Measurements from ENCODE around the gene BIRC5. TPM values are rescaled to one million over a fixed set of nuclear protein-coding genes. Genes with fewer than 3 reads are reported as not detected.
"Not testable (repeated sequence)": the region's sequence is repeated elsewhere in the genome, so short reads cannot be mapped to it uniquely, and the experiment has no call there.

The BIRC5 gene
- total RNA-seq, 1 donor from 2014 or later, result not detected

DNA sequence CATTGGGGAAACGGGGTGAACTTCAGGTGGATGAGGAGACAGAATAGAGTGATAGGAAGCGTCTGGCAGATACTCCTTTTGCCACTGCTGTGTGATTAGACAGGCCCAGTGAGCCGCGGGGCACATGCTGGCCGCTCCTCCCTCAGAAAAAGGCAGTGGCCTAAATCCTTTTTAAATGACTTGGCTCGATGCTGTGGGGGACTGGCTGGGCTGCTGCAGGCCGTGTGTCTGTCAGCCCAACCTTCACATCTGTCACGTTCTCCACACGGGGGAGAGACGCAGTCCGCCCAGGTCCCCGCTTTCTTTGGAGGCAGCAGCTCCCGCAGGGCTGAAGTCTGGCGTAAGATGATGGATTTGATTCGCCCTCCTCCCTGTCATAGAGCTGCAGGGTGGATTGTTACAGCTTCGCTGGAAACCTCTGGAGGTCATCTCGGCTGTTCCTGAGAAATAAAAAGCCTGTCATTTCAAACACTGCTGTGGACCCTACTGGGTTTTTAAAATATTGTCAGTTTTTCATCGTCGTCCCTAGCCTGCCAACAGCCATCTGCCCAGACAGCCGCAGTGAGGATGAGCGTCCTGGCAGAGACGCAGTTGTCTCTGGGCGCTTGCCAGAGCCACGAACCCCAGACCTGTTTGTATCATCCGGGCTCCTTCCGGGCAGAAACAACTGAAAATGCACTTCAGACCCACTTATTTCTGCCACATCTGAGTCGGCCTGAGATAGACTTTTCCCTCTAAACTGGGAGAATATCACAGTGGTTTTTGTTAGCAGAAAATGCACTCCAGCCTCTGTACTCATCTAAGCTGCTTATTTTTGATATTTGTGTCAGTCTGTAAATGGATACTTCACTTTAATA is 10.4 kb downstream of the BIRC5 start:
- DNase-seq (ENCODE audit: low spot score), result no peak

DNA sequence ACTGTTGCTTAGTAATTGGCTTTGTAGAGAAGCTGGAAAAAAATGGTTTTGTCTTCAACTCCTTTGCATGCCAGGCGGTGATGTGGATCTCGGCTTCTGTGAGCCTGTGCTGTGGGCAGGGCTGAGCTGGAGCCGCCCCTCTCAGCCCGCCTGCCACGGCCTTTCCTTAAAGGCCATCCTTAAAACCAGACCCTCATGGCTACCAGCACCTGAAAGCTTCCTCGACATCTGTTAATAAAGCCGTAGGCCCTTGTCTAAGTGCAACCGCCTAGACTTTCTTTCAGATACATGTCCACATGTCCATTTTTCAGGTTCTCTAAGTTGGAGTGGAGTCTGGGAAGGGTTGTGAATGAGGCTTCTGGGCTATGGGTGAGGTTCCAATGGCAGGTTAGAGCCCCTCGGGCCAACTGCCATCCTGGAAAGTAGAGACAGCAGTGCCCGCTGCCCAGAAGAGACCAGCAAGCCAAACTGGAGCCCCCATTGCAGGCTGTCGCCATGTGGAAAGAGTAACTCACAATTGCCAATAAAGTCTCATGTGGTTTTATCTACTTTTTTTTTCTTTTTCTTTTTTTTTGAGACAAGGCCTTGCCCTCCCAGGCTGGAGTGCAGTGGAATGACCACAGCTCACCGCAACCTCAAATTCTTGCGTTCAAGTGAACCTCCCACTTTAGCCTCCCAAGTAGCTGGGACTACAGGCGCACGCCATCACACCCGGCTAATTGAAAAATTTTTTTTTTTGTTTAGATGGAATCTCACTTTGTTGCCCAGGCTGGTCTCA is 11.2 kb downstream of the BIRC5 start:
- DNase-seq (ENCODE audit: low spot score), result no peak

DNA sequence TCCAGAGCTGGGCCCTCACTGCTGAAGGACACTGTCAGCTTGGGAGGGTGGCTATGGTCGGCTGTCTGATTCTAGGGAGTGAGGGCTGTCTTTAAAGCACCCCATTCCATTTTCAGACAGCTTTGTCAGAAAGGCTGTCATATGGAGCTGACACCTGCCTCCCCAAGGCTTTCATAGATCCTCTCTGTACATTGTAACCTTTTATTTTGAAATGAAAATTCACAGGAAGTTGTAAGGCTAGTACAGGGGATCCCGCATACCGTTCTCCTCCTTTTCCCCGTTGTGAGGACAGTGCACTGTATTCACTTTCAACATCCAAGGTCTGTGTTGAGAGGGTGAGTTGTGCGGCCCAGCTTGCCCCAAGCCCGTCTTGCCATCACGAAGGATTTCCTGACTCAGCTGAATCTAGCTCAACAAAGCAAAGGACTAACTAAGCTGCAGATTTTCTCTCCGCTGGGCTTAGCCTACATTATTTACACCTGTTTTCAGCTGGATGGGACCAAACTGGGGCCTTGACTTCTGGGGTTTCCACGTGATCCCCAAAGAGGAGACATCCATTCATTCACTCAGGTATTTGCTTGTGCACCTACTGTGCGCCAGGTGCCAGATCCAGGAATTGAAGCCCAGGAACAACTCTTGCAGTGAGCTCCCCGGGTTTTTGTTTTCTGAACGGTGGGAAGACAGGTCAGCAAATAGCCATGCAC is 12.2 kb downstream of the BIRC5 start:
- DNase-seq (ENCODE audit: low spot score), result no peak

DNA sequence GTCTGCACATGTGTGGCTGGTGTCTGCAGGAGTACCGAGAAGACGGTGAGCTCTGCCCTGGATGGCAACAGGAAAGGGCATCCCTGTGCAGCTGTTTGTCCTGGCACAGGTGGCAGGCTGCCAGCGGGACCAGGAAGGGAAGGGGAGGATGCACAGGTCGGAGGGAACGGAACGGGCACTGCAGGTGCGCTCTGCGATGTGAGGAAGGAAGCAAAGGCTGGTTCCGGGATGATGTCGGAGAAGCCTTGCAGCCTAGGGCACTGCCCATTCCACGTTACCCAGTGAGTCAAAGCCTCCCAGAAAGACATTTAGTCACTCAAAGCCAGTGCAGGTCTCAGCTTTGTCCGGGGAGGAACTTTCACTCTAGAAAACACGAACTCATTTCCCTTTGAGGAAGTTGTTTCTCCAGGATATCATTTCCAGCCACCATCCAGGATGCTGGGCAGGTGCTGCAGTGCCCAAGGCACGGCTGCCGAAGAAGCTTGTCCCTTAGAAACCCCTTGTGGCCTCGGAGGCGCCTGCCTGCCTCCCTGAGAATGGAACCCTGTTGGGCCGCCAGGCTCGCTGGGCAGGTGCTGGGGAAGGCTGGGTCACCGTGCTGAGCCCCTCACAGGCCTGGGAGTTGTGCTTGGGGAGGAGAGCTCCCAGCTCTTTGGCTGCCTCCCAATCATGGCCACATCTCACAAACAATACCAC is 12.9 kb downstream of the BIRC5 start:
- DNase-seq (ENCODE audit: low spot score), result no peak

DNA sequence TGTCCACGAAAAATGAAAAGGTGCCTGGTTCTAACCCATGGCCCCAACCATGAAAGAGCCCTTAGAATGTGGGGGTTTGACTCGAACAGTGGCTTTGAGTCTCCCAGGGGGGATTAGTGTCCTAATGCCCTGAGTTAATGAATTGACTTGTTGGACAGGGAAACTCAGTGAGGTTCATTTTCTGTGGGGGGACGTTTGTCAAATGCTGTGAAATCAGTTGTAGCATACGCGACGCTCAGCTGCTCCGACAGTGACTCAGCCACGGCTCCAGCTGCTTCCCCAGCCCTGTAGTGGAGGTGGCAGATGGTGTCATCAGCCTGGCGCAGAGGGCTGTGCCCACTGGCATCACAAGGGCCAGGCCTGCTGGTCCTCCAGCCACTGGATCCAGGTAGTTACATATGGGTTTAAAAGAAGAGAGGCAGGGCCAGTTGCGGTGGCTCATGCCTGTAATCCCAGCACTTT is 13.4 kb downstream of the BIRC5 start:
- no peak for DNase-seq (ENCODE audit: low spot score)

DNA sequence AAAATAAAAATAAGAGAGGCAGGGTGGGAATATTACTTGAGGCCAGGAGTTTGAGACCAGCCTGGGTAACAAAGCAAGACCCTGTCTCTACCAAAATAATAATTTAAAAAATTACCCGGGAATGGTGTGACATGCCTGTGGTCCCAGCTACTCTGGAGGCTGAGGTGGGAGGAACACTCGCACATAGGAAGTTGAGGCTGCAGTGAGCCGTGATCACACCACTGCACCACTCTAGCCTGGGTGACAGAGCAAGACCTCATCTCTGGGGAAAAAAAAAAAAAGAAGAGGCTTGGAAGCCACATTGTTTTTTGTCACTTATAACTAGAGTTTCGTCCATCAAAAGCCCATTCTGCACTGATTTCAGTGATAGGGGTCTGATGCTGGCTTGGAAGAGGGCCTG is 14.1 kb downstream of the BIRC5 start:
- no peak for DNase-seq (ENCODE audit: low spot score)

DNA sequence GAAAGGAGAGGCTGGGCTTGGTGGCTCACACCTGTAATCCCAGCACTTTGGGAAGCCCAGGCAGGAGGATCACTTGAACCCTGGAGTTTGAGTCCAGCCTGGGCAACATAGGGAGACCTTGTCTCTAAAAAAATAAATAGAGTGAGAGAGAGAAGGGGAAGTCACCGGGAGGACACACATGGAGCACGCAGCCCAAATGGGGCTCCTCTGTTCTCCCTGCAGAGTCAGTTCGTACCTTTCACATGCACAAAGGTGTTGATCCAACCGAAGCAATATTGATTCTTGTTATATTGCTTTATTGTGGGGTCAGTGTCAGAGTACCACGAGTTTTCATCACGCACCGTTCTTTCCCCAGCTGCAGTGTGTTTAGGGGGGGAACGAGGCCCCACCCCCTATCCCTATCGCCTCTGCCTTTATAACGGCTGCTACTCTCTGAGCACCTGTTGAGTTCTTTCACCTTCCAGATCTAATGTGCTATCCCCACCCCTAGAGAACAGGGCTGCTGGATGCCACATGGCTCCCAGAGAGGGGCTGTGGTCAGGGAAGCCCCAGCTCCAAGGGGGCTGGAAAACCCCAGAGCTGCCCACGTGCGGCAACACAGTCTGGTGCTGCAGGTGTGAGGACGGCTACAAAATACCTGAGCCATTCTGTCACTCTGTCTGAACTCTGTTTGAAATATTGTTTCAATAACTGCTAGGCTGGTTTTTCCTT is 16.4 kb downstream of the BIRC5 start:
- DNase-seq (ENCODE audit: low spot score), result no peak

DNA sequence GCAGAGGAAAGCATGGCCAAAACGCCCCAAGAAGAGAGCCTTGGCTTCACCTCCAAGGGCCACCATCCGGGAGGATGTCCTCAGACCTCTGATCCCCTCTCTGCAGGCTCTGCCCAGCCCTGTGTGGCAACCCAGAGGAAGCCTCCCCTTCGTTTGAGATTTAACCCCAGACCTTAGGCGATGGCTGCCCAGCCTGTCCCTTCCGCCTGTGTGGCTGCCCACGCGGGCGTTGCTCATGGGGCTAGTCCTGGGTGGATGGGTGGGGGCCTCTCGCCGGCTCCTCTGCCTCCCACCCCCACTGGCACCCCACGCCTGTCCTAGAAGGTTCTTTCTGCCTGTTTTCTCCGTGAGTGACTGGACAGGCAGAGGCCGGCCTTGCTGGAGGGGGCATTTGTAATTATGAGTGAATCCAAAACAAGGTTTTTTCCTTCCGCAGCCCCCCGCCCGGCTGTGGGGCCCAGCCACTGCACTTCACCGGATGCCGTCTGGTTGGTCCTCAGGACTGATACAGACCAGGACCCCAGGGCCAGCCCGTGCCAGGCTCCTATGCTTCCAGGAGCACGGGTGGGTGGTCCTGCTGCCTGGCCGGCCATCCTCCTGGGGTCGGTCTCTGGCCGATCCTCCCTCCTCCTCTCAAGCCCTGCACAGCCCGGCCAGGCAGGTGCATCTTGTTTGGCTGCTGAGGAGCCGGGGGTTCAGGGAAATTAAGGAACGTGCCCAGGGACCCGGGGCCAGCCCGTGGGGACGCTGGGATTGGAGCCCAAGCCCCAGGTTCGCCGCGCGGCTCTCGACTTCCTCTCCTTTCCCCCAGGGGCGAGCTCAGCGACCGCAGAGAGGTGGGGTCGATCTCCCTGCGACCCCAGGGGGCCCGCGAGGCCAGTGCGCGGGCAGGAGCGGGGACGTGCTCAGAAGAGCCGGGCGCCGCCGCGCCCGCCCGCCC is 17.2 kb downstream of the BIRC5 start, which contains the start of gene TMEM235:
Gene TMEM235, plus strand, starts transcription at position 636 of the 940 bp plus-strand sequence. CDS start 393 bp downstream, outside the sequence.
- no peak for DNase-seq (ENCODE audit: low spot score)

DNA sequence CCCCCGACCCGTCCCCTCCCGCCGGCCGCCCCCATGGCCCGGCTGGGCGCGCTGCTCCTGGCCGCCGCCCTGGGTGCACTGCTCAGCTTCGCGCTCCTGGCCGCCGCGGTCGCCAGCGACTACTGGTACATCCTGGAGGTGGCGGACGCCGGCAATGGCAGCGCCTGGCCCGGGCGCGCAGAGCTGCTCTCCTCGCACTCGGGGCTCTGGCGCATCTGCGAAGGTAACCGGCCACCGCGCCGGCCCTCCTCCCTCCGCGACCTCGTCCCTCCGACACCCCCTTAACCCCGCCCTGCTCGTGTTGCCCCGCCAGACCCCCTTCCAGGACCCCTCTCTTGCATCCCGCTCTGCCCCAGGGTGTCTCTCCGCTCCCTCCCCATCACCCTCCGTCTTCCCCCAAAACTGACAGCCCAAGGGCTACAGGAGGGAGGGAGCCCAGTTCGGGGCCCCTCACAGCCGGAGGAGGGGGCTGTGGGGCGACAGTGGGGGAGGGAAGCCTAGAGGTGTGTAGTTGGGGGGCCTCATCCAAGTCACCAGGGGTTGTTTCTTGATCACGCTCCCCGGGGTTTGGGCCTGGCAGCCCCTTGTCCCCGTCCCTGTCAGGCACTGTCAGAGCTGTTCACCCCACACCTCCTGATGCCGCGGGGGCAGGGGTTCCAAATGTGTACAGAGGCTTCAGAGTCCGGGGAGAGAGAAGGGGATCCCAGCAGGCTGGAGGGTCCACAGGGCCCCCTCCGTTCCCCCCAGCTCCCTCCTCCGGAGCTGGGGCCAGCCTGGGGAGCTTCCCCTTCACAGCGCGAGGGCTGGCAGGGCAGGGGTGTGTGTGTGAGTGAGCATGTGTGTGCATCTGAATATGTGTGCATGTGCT is 18.2 kb downstream of the BIRC5 start:
- no peak for DNase-seq (ENCODE audit: low spot score)

DNA sequence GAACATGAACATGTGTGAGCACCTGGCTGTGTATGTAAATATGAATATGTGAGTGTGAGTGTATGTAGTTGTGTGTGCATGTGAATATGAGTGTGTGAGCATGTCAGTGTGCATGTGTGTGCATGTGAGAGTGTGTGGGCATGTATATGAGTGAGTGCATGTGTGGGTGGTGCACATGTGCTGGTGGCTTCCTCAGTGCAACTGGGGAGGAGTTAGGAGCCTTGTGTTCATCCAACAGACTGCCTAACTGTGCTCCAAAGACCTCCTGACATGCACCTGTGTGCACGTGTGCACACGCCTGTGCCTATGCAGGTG is 18.8 kb downstream of the BIRC5 start:
- no peak for DNase-seq (ENCODE audit: low spot score)

DNA sequence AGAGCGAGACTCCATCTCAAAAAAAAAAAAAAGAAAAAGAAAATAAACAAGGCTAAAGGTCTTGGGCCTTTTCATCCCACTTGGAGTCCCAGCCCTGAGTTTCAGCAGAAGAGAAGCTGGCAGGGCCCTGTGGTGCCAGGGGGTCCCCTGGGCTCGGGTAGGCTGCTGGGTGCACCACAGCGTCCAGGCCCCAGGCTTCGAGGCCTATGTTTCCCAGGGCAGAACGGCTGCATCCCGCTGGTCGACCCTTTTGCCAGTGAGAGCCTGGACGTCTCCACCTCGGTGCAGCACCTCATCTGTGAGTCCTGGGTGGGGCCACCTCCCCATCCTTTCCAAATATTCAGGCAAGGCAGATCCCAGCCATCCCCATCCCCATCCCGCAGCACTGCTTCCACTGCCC is 19.6 kb downstream of the BIRC5 start:
- no peak for DNase-seq (ENCODE audit: low spot score)

DNA sequence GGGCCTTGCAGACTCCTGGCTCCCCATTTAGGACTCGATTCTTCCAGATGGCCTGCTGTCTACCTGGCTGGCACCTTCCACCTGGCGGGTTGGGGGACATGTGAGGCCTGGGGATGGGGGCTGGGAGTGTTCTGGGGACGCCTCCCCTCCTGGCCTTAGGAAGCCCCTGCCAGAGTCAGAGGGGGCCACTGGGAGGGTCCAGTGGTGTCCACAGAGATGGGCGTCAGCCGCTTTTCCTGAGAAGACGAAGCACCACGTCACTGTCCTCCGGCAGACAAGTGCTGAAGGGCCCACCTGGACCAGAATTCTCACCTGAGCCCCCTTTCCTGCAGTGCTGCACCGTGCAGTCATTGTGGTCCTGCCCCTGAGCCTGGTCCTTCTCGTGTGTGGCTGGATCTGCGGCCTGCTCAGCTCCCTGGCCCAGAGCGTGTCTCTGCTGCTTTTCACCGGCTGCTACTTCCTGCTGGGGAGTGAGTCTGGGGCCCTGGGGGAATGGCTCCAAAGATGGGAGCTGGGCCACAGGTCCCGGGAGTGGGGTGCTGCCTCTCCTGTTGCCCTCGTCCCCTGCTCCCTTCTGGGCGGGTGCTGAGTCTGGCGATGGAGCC is 20.3 kb downstream of the BIRC5 start:
- no peak for DNase-seq (ENCODE audit: low spot score)

DNA sequence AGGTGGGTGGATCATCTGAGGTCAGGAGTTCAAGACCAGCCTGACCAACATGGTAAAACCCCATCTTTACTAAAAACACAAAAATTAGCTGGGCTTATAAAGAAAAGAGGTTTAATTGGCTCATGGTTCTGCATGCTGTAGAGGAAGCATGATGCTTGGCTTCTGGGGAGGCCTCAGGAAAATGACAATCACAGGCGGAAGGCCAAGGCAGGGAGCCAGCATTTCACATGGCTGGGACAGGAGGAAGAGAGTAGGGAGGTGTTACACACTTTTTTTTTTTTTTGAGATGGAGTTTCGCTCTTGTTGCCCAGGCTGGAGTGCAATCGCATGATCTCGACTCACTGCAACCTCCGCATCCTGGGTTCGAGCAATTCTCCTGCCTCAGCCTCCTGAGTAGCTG is 21.0 kb downstream of the BIRC5 start:
- not testable (repeated sequence) for DNase-seq (ENCODE audit: low spot score)

DNA sequence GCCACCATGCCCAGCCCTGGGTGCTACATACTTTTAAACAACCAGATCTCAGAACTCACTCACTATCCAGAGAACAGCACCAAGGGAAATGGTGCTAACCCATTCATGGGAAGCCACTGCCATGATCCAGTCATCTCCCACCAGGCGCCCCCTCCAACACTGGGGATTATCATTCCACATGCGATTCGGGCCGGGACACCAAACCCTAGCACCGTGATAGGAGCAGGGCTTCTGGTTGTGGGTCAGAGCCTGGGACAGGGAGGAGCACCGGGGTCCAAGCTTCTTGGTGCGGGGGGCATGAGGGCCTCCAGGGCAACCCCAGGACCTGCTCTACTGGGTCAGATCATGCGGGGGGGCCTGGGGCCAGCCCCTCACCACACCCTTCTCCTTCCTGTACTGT is 21.8 kb downstream of the BIRC5 start:
- DNase-seq (ENCODE audit: low spot score), result no peak

DNA sequence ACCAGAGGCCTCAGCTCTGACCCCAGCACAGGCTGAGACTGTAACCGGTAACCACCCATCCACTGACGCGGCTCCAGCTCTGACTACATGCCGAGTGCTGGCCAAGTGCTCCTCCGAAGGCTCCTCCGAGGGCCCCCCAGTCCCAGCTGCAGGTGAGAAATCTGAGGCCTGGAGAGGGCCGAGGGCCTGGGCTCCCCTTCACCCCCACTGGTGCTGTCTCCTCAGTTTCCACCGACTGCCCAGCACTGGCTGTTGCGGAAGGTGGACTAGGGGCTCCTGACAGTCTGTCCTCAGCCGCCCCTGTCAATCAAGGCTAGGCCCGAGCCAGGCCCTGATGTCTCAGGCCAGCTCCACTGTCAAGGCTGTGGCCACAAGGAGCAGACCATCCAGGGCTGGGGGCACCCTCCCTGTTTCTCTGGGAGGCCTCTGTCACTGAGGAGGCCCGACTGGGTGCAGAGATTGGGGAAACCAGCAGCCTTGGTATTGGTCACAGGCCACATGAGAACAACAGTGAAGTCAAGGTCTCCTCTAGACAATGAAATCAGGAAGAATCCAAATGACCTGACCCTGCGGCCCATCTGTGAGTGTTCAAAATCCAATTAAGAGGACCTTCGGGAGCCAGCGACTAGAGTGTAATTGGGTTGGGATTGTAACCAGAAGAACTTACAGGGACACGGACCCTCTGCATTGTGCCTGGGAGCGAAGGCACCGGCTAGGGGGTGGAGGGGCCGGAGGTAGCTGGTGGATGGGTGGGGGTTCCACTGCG is 22.5 kb downstream of the BIRC5 start:
- no peak for DNase-seq (ENCODE audit: low spot score)

DNA sequence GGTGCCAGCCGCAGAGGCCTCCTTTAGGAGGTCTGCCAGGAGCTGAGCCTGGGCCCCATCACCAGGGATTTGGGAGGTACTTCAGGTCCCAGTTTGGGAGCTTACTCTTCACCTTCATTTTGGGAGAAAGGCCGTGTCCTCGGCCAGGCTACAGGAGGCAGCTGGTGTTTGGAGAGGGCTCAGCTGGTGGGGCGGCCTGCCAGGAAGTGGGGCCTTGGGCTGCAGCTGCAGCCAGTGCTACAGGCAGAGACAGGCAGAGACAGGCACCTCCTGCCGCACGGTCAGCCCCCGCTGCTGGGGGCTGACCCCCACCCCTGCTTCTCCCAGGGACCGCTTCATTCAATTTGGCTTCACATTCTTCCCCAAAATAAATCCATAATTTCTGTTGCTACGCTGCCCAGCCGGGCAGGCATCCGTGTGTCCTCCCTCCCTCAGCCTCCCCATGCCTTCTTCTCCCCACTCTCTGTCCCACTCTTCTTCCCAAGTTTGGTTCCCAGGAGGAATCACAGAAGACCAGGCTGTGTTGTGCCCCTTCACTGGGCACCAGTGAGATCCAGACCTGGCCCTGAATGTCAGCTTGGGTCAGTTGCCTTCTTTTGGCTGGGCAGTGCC is 23.5 kb downstream of the BIRC5 start:
- DNase-seq (ENCODE audit: low spot score), result no peak

Measured in mesenteric fat pad (tissue), 1 donor.